GM21737 (cell line): ENCODE results near the gene FBXL5.

ENCODE experiments used
- ATAC-seq: cut with Tn5 transposase; IDR thresholded peaks from one replicate; pipeline ENCODE4 v1.9.1; 2021; ENCODE audit warnings: mild to moderate bottlenecking, moderate library complexity; ENCODE audit not compliant: unreplicated experiment

The FBXL5 gene

GRCh38 chr4:15655223-15656037 is at the start of gene FBXL5:
FBXL5 (minus strand) TSS chr4:15655357; CDS start chr4:15655287, 70 bp downstream.
- peak; percentile 73 for ATAC-seq

- no peak for ATAC-seq
Observed at GRCh38 chr4:15704129-15704528, 49.0 kb upstream of the FBXL5 start.

- ATAC-seq = no peak
Observed at GRCh38 chr4:15703439-15703838, 48.3 kb upstream of the FBXL5 start.

- peak; percentile 73 for ATAC-seq
Observed at GRCh38 chr4:15702941-15703403, 47.8 kb upstream of the FBXL5 start, which contains the start of gene BST1. BST1 (plus strand) TSS chr4:15703065; CDS start chr4:15703145, 80 bp downstream.

- no peak for ATAC-seq
Observed at GRCh38 chr4:15696866-15697265, 41.7 kb upstream of the FBXL5 start.

GRCh38 chr4:15695729-15696128 is 40.6 kb upstream of the FBXL5 start:
- ATAC-seq = no peak

- ATAC-seq = no peak
Observed at GRCh38 chr4:15695240-15695699, 40.1 kb upstream of the FBXL5 start.

- ATAC-seq = no peak
Observed at GRCh38 chr4:15694431-15694830, 39.3 kb upstream of the FBXL5 start.

- ATAC-seq = no peak
Observed at GRCh38 chr4:15692602-15693001, 37.4 kb upstream of the FBXL5 start.

- no peak for ATAC-seq
Observed at GRCh38 chr4:15691346-15692135, 36.4 kb upstream of the FBXL5 start.

- ATAC-seq = no peak
Observed at GRCh38 chr4:15690020-15690809, 35.1 kb upstream of the FBXL5 start.

- ATAC-seq = no peak
Observed at GRCh38 chr4:15689540-15689939, 34.4 kb upstream of the FBXL5 start.

- no peak for ATAC-seq
Observed at GRCh38 chr4:15688051-15688450, 32.9 kb upstream of the FBXL5 start.

GRCh38 chr4:15684498-15684897 is 29.3 kb upstream of the FBXL5 start:
- ATAC-seq = no peak

- ATAC-seq = no peak
Observed at GRCh38 chr4:15683143-15683495, 28.0 kb upstream of the FBXL5 start.

- no peak for ATAC-seq
Observed at GRCh38 chr4:15682242-15683142, 27.3 kb upstream of the FBXL5 start.

- ATAC-seq = peak; percentile 93
Observed at GRCh38 chr4:15681372-15682241, 26.4 kb upstream of the FBXL5 start, which contains the start of gene FAM200B. FAM200B (plus strand) TSS chr4:15681827; CDS start chr4:15686978, 5,151 bp downstream.

GRCh38 chr4:15681067-15681371 is 25.9 kb upstream of the FBXL5 start:
- no peak for ATAC-seq

- ATAC-seq = no peak
Observed at GRCh38 chr4:15677507-15677988, 22.4 kb upstream of the FBXL5 start.
